ENCODE measurements around the gene EFNA3.

Gene EFNA3

DNA sequence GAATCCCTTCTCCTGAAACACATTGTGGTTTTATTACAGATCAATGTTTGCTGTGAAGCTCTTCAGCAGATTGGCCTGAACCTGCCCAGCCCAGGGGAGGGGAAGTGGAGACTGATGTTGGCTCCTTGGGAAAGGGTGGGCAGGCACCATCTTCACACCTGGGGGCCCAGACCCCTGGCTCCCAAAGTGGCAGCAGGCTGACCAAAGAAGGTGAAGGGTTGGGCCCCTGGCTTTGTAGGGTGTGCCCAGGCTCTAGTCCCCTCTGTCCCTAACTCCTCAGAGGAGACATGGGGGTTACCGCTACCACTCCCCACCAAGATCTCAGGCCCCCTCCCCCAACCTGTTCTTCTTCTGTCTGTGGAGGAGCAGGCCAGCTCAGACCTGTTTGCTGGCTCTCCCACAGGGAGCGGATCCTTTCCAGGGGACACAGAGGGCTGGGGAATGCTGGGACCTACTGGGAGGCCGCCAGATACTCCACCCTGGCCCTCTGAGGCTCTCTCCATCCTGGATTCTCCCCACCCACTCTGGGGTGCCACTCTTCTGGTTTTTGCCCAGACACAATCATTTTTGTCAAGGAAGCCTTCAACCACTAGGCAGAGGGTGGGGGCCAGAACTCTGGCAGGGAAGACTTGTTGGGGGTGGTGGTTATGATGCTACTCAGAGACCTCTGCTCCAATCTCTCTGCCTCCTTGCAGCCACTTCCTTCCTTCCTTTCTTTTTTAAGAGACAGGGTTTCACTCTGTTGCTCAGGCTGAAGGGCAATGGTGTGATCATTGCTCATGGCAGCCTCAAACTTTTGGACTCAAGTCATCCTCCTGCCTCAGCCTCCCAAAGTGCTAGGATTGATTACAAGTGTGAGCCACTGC lies 5.0 kb upstream of the EFNA3 start:
- TF ChIP-seq, protein P1, sequence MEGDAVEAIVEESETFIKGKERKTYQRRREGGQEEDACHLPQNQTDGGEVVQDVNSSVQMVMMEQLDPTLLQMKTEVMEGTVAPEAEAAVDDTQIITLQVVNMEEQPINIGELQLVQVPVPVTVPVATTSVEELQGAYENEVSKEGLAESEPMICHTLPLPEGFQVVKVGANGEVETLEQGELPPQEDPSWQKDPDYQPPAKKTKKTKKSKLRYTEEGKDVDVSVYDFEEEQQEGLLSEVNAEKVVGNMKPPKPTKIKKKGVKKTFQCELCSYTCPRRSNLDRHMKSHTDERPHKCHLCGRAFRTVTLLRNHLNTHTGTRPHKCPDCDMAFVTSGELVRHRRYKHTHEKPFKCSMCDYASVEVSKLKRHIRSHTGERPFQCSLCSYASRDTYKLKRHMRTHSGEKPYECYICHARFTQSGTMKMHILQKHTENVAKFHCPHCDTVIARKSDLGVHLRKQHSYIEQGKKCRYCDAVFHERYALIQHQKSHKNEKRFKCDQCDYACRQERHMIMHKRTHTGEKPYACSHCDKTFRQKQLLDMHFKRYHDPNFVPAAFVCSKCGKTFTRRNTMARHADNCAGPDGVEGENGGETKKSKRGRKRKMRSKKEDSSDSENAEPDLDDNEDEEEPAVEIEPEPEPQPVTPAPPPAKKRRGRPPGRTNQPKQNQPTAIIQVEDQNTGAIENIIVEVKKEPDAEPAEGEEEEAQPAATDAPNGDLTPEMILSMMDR (IDR thresholded peaks at IDR 0.05; ENCODE audit: borderline replicate concordance, insufficient read depth, low read depth, low read length): no peak
- H3K4me3 ChIP-seq (ENCODE audit: low read depth, low read length): no peak overlapping the region

DNA sequence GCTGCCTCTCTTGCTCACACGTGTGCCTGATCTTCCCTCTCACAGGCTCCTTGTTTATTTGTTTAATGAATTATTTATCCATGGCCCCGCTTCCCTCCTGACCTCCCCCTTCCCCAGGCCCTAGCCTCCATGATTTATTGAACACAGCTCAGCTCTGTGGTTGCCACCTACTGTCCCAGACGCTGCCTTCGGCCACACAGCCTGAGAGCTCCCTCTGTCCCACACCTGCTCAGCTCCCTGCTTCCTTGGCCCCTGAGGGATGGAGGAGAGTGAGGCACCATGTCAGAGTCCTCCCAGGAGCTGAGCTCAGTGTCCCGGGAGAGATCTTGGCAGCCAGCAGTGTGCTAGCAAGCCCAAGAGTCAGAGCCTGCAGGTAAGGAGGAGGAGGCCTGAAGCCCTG lies 3.1 kb upstream of the EFNA3 start:
- TF ChIP-seq, protein P1 (IDR thresholded peaks at IDR 0.05; ENCODE audit: borderline replicate concordance, insufficient read depth, low read depth, low read length): no peak

DNA sequence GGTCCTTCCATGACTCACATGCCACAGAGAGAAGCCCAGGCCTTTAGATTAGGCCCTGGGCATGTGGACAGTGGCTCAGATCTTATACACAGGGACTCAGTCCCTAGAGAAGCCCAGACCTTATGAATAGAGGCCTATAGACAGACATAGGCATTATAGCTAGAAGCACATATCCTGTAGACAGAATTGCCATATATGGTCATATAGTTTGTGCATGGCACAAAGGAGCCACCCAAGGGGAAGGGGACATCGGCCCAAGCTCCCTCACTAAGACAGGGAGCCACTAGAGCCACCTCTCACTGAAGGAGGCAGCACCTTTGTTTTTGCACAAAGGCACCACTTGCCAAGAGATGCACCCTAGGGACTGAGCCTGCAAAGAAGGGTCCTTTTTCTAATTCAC lies 2.3 kb upstream of the EFNA3 start:
- TF ChIP-seq, protein P1 (IDR thresholded peaks at IDR 0.05; ENCODE audit: borderline replicate concordance, insufficient read depth, low read depth, low read length): no peak
- H3K4me3 ChIP-seq (ENCODE audit: low read depth, low read length): no peak overlapping the region

More for the DNA sequence above, 3.1 kb upstream of the EFNA3 start:
- H3K4me3 ChIP-seq (ENCODE audit: low read depth, low read length): no peak overlapping the region

DNA sequence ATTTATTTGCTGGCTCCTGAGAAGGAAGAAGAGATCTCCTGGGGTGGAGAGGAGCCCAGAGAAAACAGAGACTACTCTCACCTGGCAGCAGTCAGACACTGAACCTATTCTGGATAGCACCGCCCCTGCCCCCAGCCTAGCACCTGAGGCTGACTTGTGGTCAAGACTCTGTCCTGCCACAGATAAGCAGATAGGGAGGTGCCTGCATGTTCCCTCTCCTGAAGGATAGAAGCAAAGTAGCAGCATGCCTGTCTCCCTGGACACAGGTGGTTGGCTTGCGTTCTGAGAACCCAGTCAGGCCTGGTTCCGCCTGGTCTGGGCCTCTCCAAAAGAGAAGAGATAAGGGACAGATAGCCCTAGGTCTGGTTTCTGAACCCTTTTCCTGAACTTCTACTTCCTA lies 1.3 kb upstream of the EFNA3 start:
- H3K4me3 ChIP-seq (ENCODE audit: low read depth, low read length): no peak overlapping the region
- TF ChIP-seq, protein P1 (IDR thresholded peaks at IDR 0.05; ENCODE audit: borderline replicate concordance, insufficient read depth, low read depth, low read length): no peak

DNA sequence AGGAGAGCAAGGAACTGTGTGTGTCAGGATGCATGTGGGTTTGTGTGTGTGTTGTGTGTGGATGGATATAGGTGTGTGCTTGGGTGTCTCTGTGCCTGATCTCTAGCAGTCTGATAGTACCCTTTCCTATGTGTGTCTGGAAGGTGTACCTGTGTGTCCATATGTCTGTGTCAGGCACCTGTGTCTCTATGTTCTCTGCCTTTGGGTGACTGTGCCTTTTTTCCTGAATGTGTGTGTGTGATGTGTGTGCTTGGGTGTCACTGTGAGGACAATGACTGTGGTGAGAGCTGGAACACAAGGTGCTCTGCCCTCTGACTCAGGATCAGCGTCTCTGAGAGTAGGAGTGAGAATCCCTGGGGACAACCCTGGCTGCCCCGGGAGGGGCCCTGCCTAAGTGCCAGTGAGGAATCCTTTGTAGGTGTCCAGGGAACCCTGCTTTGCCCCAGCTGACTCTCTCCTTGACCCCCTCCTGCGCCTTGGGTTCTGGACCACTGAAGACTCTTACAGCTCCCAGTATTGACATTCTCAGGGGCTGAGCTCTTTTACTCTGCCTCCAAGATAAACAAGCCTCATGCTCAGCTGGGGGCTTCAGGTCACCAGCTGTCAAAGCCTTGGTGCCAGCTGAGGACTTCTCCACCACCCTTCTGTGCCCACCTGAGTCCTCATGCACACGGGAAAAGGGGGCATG lies 735 bp upstream of the EFNA3 start:
- TF ChIP-seq, protein P1 (IDR thresholded peaks at IDR 0.05; ENCODE audit: borderline replicate concordance, insufficient read depth, low read depth, low read length): no peak
- no peak overlapping the region for H3K4me3 ChIP-seq (ENCODE audit: low read depth, low read length)

DNA sequence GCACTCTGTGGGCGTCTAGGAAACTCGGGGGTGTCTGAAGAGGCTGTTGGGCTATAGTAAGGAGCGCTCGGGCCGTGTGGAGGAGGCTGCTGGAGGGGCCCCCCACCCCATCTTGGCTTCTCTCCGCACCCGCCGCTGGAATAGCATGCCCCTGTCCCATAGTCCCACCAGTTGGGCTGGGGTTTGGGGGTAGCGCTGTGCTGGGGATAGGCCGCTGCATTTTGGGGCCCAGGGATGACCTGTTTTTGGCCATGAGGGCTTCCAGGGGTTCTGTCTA lies 511 bp downstream of the EFNA3 start:
- peak overlapping the region; percentile 10 for H3K4me3 ChIP-seq (ENCODE audit: low read depth, low read length)
- TF ChIP-seq, protein P1 (IDR thresholded peaks at IDR 0.05; ENCODE audit: borderline replicate concordance, insufficient read depth, low read depth, low read length): no peak

Measured in GM12875 (cell line).